Stimulated activated naive B cell treated with anti-CD40 and anti-IgM and Interleukin-4, amounts not matched to agents 10 μg/mL and 1 μg/mL and 100 μg/mL, for 72 hours (primary cell): ENCODE results near the gene PYGM.
A peak's percentile ranks its signal among the peaks of the same experiment; 100 is the strongest.

Experiments used
- ATAC-seq, 2 donors: fragments of 150-1000 bp; cut with Tn5 transposase; replicated peaks; 2 replicates each; pipeline ENCODE4 v1.10.0; 2021; ENCODE audit warnings: moderate library complexity in 1 of 2
- DNase-seq: peaks from one replicate; pipeline ENCODE4 v3.0.0; 2021
- H3K27ac Mint-ChIP-seq: one replicate; pipeline ENCODE4 v1.8.0; 2022; ENCODE audit warnings: mild to moderate bottlenecking, mixed read lengths
- H3K27me3 Mint-ChIP-seq, 2 donors: one replicate each; pipeline ENCODE4 v1.8.0; 2022; ENCODE audit warnings: mixed read lengths in 2 of 2
- H3K36me3 Mint-ChIP-seq, 2 donors: one replicate each; pipeline ENCODE4 v1.8.0; 2022; ENCODE audit warnings: mixed read lengths in 2 of 2, mild to moderate bottlenecking in 1 of 2
- H3K4me1 Mint-ChIP-seq, 2 donors: one replicate each; pipeline ENCODE4 v1.8.0; 2022; ENCODE audit warnings: mixed read lengths in 2 of 2, mild to moderate bottlenecking in 1 of 2
- H3K4me3 Mint-ChIP-seq, 2 donors: one replicate each; pipeline ENCODE4 v1.8.0; 2022; ENCODE audit warnings: mild to moderate bottlenecking in 2 of 2, mixed read lengths in 2 of 2, moderate library complexity in 1 of 2
- H3K9me3 Mint-ChIP-seq, 2 donors: one replicate each; pipeline ENCODE4 v1.8.0; 2022; ENCODE audit warnings: mixed read lengths in 2 of 2, mild to moderate bottlenecking in 1 of 2

PYGM gene

GRCh38 chr11:64759722-64760719 lies at the start of gene PYGM:
PYGM (minus strand) TSS chr11:64759974; CDS start chr11:64759898, 76 bp downstream.
- peaks cover 38 to 40% of the 10 kb centered on the region in 2 donors for H3K36me3 Mint-ChIP-seq
- peaks cover 47 to 70% of the 10 kb centered on the region in 2 donors for H3K4me1 Mint-ChIP-seq
- no peak within 1 kb of the TSS for H3K4me3 Mint-ChIP-seq
- no peaks in the 10 kb centered on the region for H3K9me3 Mint-ChIP-seq
- peak in 1 of 2 donors; percentile 6 for ATAC-seq
- no peaks in the 10 kb centered on the region for H3K27me3 Mint-ChIP-seq
- DNase-seq = no peak
- H3K27ac Mint-ChIP-seq = peak within 1 kb of the TSS; percentile 89

GRCh38 chr11:64805481-64805880 lies 45.7 kb upstream of the PYGM start:
- Mint-ChIP-seq H3K27me3 (no peaks in the 10 kb centered on the region), H3K27ac (no peak overlapping the region), H3K9me3 (no peaks in the 10 kb centered on the region), H3K36me3 (peaks cover 42 to 44% of the 10 kb centered on the region in 2 donors), H3K4me3 (no peak overlapping the region), H3K4me1 (peaks cover 42 to 59% of the 10 kb centered on the region in 2 donors)
- ATAC-seq (no peak), DNase-seq (no peak)

- H3K27ac Mint-ChIP-seq = no peak overlapping the region
- H3K4me1 Mint-ChIP-seq = peaks cover 46 to 59% of the 10 kb centered on the region in 2 donors
- DNase-seq = no peak
- ATAC-seq = no peak
- peaks cover 44 to 46% of the 10 kb centered on the region in 2 donors for H3K36me3 Mint-ChIP-seq
- no peaks in the 10 kb centered on the region for H3K9me3 Mint-ChIP-seq
- H3K27me3 Mint-ChIP-seq = no peaks in the 10 kb centered on the region
- H3K4me3 Mint-ChIP-seq = peak overlapping the region in 1 of 2 donors; percentile 87
These were observed 44.8 kb upstream of the PYGM start for GRCh38 chr11:64804346-64805210.

GRCh38 chr11:64803846-64804345 lies 44.1 kb upstream of the PYGM start:
- DNase-seq (no peak), ATAC-seq (no peak)
- Mint-ChIP-seq H3K4me3 (peak overlapping the region; percentile 87 to 93), H3K9me3 (no peaks in the 10 kb centered on the region), H3K4me1 (peaks cover 45 to 59% of the 10 kb centered on the region in 2 donors), H3K27ac (peak overlapping the region; percentile 89), H3K27me3 (no peaks in the 10 kb centered on the region), H3K36me3 (peaks cover 47 to 51% of the 10 kb centered on the region in 2 donors)

- Mint-ChIP-seq H3K4me3 (peak within 1 kb of the TSS; percentile 87 to 93), H3K27me3 (no peaks in the 10 kb centered on the region), H3K27ac (peak within 1 kb of the TSS; percentile 90), H3K9me3 (no peaks in the 10 kb centered on the region), H3K36me3 (peaks cover 50 to 55% of the 10 kb centered on the region in 2 donors), H3K4me1 (peaks cover 49 to 59% of the 10 kb centered on the region in 2 donors)
- ATAC-seq (peak; percentile 79 to 82), DNase-seq (peak; percentile 78)
These were observed 43.5 kb upstream of the PYGM start, which contains the start of gene MAP4K2 for GRCh38 chr11:64803158-64803845. MAP4K2 (minus strand) TSS chr11:64803214; CDS start chr11:64803149, 65 bp downstream.

GRCh38 chr11:64802370-64803157 lies 42.8 kb upstream of the PYGM start:
- no peaks in the 10 kb centered on the region for H3K27me3 Mint-ChIP-seq
- H3K4me1 Mint-ChIP-seq = peaks cover 49 to 52% of the 10 kb centered on the region in 2 donors
- ATAC-seq = peak; percentile 37 to 45

GRCh38 chr11:64801561-64802369 lies 42.0 kb upstream of the PYGM start:
- Mint-ChIP-seq H3K4me3 (peak overlapping the region; percentile 83 to 87), H3K27me3 (no peaks in the 10 kb centered on the region), H3K9me3 (no peaks in the 10 kb centered on the region), H3K27ac (peak overlapping the region; percentile 90), H3K4me1 (peaks cover 43 to 55% of the 10 kb centered on the region in 2 donors), H3K36me3 (peaks cover 46 to 52% of the 10 kb centered on the region in 2 donors)
- DNase-seq = no peak
- ATAC-seq = no peak

More at GRCh38 chr11:64802370-64803157, 42.8 kb upstream of the PYGM start:
- H3K27ac Mint-ChIP-seq = peak overlapping the region; percentile 90
- peaks cover 47 to 51% of the 10 kb centered on the region in 2 donors for H3K36me3 Mint-ChIP-seq
- H3K9me3 Mint-ChIP-seq = no peaks in the 10 kb centered on the region
- DNase-seq = peak; percentile 53
- peak overlapping the region; percentile 83 to 87 for H3K4me3 Mint-ChIP-seq

GRCh38 chr11:64801158-64801464 lies 41.3 kb upstream of the PYGM start:
- ATAC-seq (peak; percentile 20 to 26), DNase-seq (no peak)
- no peaks in the 10 kb centered on the region for H3K9me3 Mint-ChIP-seq
- H3K36me3 Mint-ChIP-seq = peaks cover 48 to 54% of the 10 kb centered on the region in 2 donors
- peak overlapping the region; percentile 83 to 87 for H3K4me3 Mint-ChIP-seq
- H3K4me1 Mint-ChIP-seq = peaks cover 44 to 62% of the 10 kb centered on the region in 2 donors
- H3K27me3 Mint-ChIP-seq = no peaks in the 10 kb centered on the region
- peak overlapping the region; percentile 90 for H3K27ac Mint-ChIP-seq

GRCh38 chr11:64800303-64801157 lies 40.8 kb upstream of the PYGM start:
- H3K27ac Mint-ChIP-seq = peak overlapping the region; percentile 91
- H3K4me3 Mint-ChIP-seq = peak overlapping the region; percentile 83 to 87
- DNase-seq = no peak
- peaks cover 47 to 54% of the 10 kb centered on the region in 2 donors for H3K36me3 Mint-ChIP-seq
- H3K27me3 Mint-ChIP-seq = no peaks in the 10 kb centered on the region
- ATAC-seq = no peak
- peaks cover 47 to 63% of the 10 kb centered on the region in 2 donors for H3K4me1 Mint-ChIP-seq
- no peaks in the 10 kb centered on the region for H3K9me3 Mint-ChIP-seq

- Mint-ChIP-seq H3K4me1 (peaks cover 50 to 68% of the 10 kb centered on the region in 2 donors), H3K27me3 (no peaks in the 10 kb centered on the region), H3K27ac (peak overlapping the region; percentile 91), H3K36me3 (peaks cover 47 to 53% of the 10 kb centered on the region in 2 donors), H3K4me3 (peak overlapping the region; percentile 65 to 87), H3K9me3 (no peaks in the 10 kb centered on the region)
- DNase-seq (peak; percentile 46), ATAC-seq (peak; percentile 64)
These were observed 40.0 kb upstream of the PYGM start for GRCh38 chr11:64799623-64800302.

GRCh38 chr11:64799256-64799622 lies 39.5 kb upstream of the PYGM start:
- no peak for ATAC-seq
- H3K27me3 Mint-ChIP-seq = no peaks in the 10 kb centered on the region
- no peaks in the 10 kb centered on the region for H3K9me3 Mint-ChIP-seq
- no peak for DNase-seq
- peaks cover 53 to 57% of the 10 kb centered on the region in 2 donors for H3K36me3 Mint-ChIP-seq
- H3K4me3 Mint-ChIP-seq = peak overlapping the region; percentile 65 to 87
- peak overlapping the region; percentile 91 for H3K27ac Mint-ChIP-seq
- H3K4me1 Mint-ChIP-seq = peaks cover 54 to 73% of the 10 kb centered on the region in 2 donors
